Gastroesophageal sphincter (tissue), 4 donors: Measurements from ENCODE around the gene CCDC47. TPM values are rescaled to one million over a fixed set of nuclear protein-coding genes. Genes with fewer than 3 reads are reported as not detected.

Experiments
- ATAC-seq: fragments of 150-250 bp; one replicate; pipeline ENCODE4 v1.9.1; 2016; ENCODE audit warnings: mild to moderate bottlenecking, moderate library complexity
- H3K27ac ChIP-seq, 4 donors: fragments of 200-600 bp; sonication (generic) in 3 of 4; 1 replicate in 3 of 4; 2 replicates in 1 of 4; pipeline ENCODE4 v1.5.1; 2016 to 2019
- H3K27me3 ChIP-seq: fragments of 200-600 bp; sonication (generic); one replicate; pipeline ENCODE4 v1.5.1; 2019
- H3K36me3 ChIP-seq, 2 donors: fragments of 200-600 bp; sonication (generic); one replicate each; pipeline ENCODE4 v1.5.1; 2019; ENCODE audit warnings: control low read depth in 1 of 2
- H3K4me1 ChIP-seq, 3 donors: fragments of 200-600 bp; sonication (generic); 1 replicate in 2 of 3; 2 replicates in 1 of 3; pipeline ENCODE4 v1.5.1; 2016 to 2019; ENCODE audit warnings: control low read depth in 2 of 3
- H3K4me3 ChIP-seq, 2 donors: fragments of 200-600 bp; sonication (generic); one replicate each; pipeline ENCODE4 v1.5.1; 2019; ENCODE audit warnings: mild to moderate bottlenecking in 1 of 2, moderate library complexity in 1 of 2
- H3K9me3 ChIP-seq, 3 donors: fragments of 200-600 bp; sonication (generic); one replicate each; pipeline ENCODE4 v1.5.1; 2017 to 2019; ENCODE audit warnings: control low read depth in 2 of 3
- CTCF ChIP-seq, 4 experiments: fragments of 200-600 bp in 2 of 4; fragments of 450-650 bp in 2 of 4; sonication (generic) in 1 of 4; IDR thresholded peaks; one replicate each; pipeline ENCODE4 v1.5.1; 2017 to 2019; ENCODE audit warnings: antibody characterized with exemption in 4 of 4, mild to moderate bottlenecking in 2 of 4, moderate library complexity in 2 of 4
- EP300 ChIP-seq: sonication (generic); formaldehyde crosslinking; IDR thresholded peaks from one replicate; pipeline ENCODE4 v1.6.1; 2017; ENCODE audit warnings: antibody characterized with exemption, mild to moderate bottlenecking
- POLR2A ChIP-seq, 2 donors: fragments of 450-650 bp; IDR thresholded peaks; one replicate each; pipeline ENCODE4 v1.6.1; 2017; ENCODE audit warnings: antibody characterized with exemption in 2 of 2, mild to moderate bottlenecking in 2 of 2, moderate library complexity in 1 of 2
- POLR2AphosphoS5 ChIP-seq: sonication (generic); formaldehyde crosslinking; IDR thresholded peaks from one replicate; pipeline ENCODE4 v1.6.1; 2017; ENCODE audit warnings: antibody characterized with exemption
- WGBS, 2 donors: methylation state at CpG; one replicate each; pipeline ENCODE4 v1.1.5; 2018; ENCODE audit warnings: low coverage in 1 of 2; 5-methylcytosine and 5-hydroxymethylcytosine counted together
- total RNA-seq, 4 donors: library from RNA; depleted of rRNA; stranded (reverse); fragments of >200 nt; gene quantifications; one replicate each; pipeline ENCODE4 v1.1.0, GENCODE V29; 2016

The CCDC47 gene
- total RNA-seq, 4 donors from 2014 or later, result 53.1 to 62.0 (median 58.9) TPM

GRCh38 chr17:63786117-63786516 lies 12.7 kb upstream of the CCDC47 start:
- TF ChIP-seq POLR2A (IDR thresholded peaks at IDR 0.05), result no peak
- Histone ChIP-seq H3K4me1 (peaks cover 0 to 62% (median 0%) of the 10 kb centered on the region in 3 donors), H3K27ac (no peak overlapping the region), H3K36me3 (peaks cover 0 to 70% of the 10 kb centered on the region in 2 donors), H3K27me3 (no peaks in the 10 kb centered on the region), H3K9me3 (no peaks in the 10 kb centered on the region), H3K4me3 (no peak overlapping the region)
- WGBS, 2 donors, result 86 to 100% methylated on average over 1 of the region's 1 CpG
- ATAC-seq, result no peak

DNA sequence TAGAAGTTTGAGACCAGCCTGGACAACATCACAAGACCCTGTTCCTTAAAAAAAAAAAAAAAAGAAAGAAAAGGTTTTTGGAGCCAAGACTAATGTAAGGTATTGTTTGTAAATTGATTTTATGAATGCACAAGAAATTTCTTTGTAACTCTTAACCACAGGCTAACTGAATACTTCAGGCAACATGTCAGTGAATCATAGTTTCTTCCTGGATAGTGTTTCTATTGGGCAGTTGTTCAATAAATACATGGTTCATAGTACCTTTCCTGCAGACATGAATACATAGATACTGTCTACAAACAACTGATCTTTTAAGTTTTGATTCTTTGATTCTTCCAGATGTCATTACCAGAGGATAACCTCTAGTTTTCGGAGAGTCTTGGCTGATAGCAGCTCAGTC lies 12.2 kb upstream of the CCDC47 start:
- Histone ChIP-seq H3K4me1 (peaks cover 0 to 66% (median 0%) of the 10 kb centered on the region in 3 donors), H3K27ac (no peak overlapping the region), H3K4me3 (no peak overlapping the region), H3K9me3 (no peaks in the 10 kb centered on the region), H3K36me3 (peaks cover 0 to 65% of the 10 kb centered on the region in 2 donors), H3K27me3 (no peaks in the 10 kb centered on the region)
- no peak for ATAC-seq
- no peak for TF ChIP-seq EP300
- WGBS, 2 donors, result 89 to 92% methylated on average over 1 of the region's 1 CpG

GRCh38 chr17:63783522-63783921 lies 10.1 kb upstream of the CCDC47 start:
- TF ChIP-seq POLR2AphosphoS5 (no peak), POLR2A (IDR thresholded peaks at IDR 0.05) (no peak)
- Histone ChIP-seq H3K4me3 (no peak overlapping the region), H3K9me3 (no peaks in the 10 kb centered on the region), H3K4me1 (peaks cover 0 to 80% (median 0%) of the 10 kb centered on the region in 3 donors), H3K27ac (no peak overlapping the region), H3K27me3 (no peaks in the 10 kb centered on the region), H3K36me3 (peaks cover 0 to 57% of the 10 kb centered on the region in 2 donors)
- WGBS, 2 donors, result 62 to 79% methylated on average over 3 to 6 of the region's 6 CpGs
- ATAC-seq, result no peak

- no peak overlapping the region for H3K4me3 ChIP-seq
- H3K27ac ChIP-seq, result no peak overlapping the region
- H3K36me3 ChIP-seq, result peaks cover 0 to 41% of the 10 kb centered on the region in 2 donors
- WGBS, 2 donors, result 95 to 100% methylated on average over 3 to 4 of the region's 4 CpGs
- no peaks in the 10 kb centered on the region for H3K27me3 ChIP-seq
- TF ChIP-seq POLR2AphosphoS5 (no peak), POLR2A (IDR thresholded peaks at IDR 0.05) (no peak), EP300 (no peak), CTCF (IDR thresholded peaks at IDR 0.05) (no peak)
- ATAC-seq, result no peak
- no peaks in the 10 kb centered on the region for H3K9me3 ChIP-seq
- peaks cover 0 to 95% (median 0%) of the 10 kb centered on the region in 3 donors for H3K4me1 ChIP-seq
These were observed 7.5 kb upstream of the CCDC47 start for GRCh38 chr17:63780928-63781327.

- Histone ChIP-seq H3K4me1 (peaks cover 0 to 95% (median 0%) of the 10 kb centered on the region in 3 donors), H3K27ac (no peak overlapping the region), H3K4me3 (no peak overlapping the region), H3K27me3 (no peaks in the 10 kb centered on the region), H3K36me3 (peaks cover 0 to 41% of the 10 kb centered on the region in 2 donors), H3K9me3 (no peaks in the 10 kb centered on the region)
- 78 to 100% methylated on average over 1 of the region's 1 CpG for WGBS, 2 donors
- no peak for ATAC-seq
- TF ChIP-seq POLR2A (IDR thresholded peaks at IDR 0.05), result no peak
- TF ChIP-seq EP300, result no peak
- TF ChIP-seq CTCF (IDR thresholded peaks at IDR 0.05), result no peak
- TF ChIP-seq POLR2AphosphoS5, result no peak
These were observed 7.1 kb upstream of the CCDC47 start for GRCh38 chr17:63780507-63780906.

DNA sequence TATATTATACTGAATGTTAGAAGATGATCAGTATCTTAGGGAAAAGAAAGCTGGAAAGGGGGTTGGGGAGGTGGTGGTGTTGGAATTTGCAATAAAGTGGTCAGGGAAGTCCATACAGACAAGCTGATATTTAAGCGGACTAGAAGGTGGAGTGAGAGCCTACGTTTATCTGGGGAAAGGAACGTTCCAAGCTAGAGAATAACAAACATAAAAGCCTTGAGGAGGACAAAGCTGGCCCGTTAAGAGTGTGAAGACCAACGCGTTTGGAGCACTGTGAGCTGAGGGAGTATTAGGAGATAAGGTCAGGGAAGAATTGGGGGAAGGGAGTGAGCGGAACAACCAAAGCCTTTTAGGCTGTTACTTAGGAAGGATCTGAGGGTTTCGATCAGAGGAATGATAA lies 2.0 kb upstream of the CCDC47 start:
- TF ChIP-seq EP300, result no peak
- TF ChIP-seq POLR2A (IDR thresholded peaks at IDR 0.05), result no peak
- no peak for TF ChIP-seq CTCF (IDR thresholded peaks at IDR 0.05)
- no peak for TF ChIP-seq POLR2AphosphoS5
- H3K4me1 ChIP-seq, result peaks cover 0 to 81% (median 6%) of the 10 kb centered on the region in 3 donors
- H3K36me3 ChIP-seq, result peaks cover 0 to 21% of the 10 kb centered on the region in 2 donors
- H3K27ac ChIP-seq, result peak overlapping the region in 3 of 4 donors; percentile 96 to 99 (median 98)
- H3K9me3 ChIP-seq, result no peaks in the 10 kb centered on the region
- no peaks in the 10 kb centered on the region for H3K27me3 ChIP-seq
- 21 to 30% methylated on average over 8 of the region's 8 CpGs for WGBS, 2 donors
- peak overlapping the region; percentile 94 to 97 for H3K4me3 ChIP-seq
- no peak for ATAC-seq
